Left hindlimb (tissue), 1 donor: ENCODE measurements around the gene FAF1.

Source experiments
- DNase-seq: peaks from one replicate; pipeline ENCODE4 v3.0.0-alpha.2; 2018

The FAF1 gene

GRCh38 chr1:50471967-50472366, 488.1 kb downstream of the FAF1 start:
- DNase-seq: no peak

GRCh38 chr1:50462964-50463363, 497.1 kb downstream of the FAF1 start:
- no peak for DNase-seq

GRCh38 chr1:50458507-50458906, 501.6 kb downstream of the FAF1 start:
- no peak for DNase-seq

- no peak for DNase-seq
These were observed 505.2 kb downstream of the FAF1 start for GRCh38 chr1:50454911-50455310.

GRCh38 chr1:50453266-50453665, 506.8 kb downstream of the FAF1 start:
- DNase-seq: no peak

- no peak for DNase-seq
These were observed 507.4 kb downstream of the FAF1 start for GRCh38 chr1:50452700-50453099.

GRCh38 chr1:50450861-50451653, 509.0 kb downstream of the FAF1 start:
- DNase-seq: no peak

- DNase-seq: no peak
These were observed 512.1 kb downstream of the FAF1 start for GRCh38 chr1:50447961-50448360.

GRCh38 chr1:50441183-50441582, 518.9 kb downstream of the FAF1 start:
- no peak for DNase-seq

- no peak for DNase-seq
These were observed 521.1 kb downstream of the FAF1 start for GRCh38 chr1:50438945-50439344.

- no peak for DNase-seq
These were observed 523.6 kb downstream of the FAF1 start for GRCh38 chr1:50436489-50436888.

GRCh38 chr1:50430010-50430405, 530.1 kb downstream of the FAF1 start:
- no peak for DNase-seq

GRCh38 chr1:50427818-50428779, 532.0 kb downstream of the FAF1 start:
- DNase-seq: no peak

- DNase-seq: no peak
These were observed 532.8 kb downstream of the FAF1 start for GRCh38 chr1:50427086-50427817.

GRCh38 chr1:50426702-50427085, 533.4 kb downstream of the FAF1 start:
- DNase-seq: no peak

- DNase-seq: no peak
These were observed 533.9 kb downstream of the FAF1 start for GRCh38 chr1:50426108-50426700.

- DNase-seq: no peak
These were observed 534.5 kb downstream of the FAF1 start for GRCh38 chr1:50425376-50426107.

GRCh38 chr1:50424884-50425375, 535.1 kb downstream of the FAF1 start:
- no peak for DNase-seq

- no peak for DNase-seq
These were observed 535.8 kb downstream of the FAF1 start for GRCh38 chr1:50424045-50424883.

GRCh38 chr1:50423670-50424000, 536.4 kb downstream of the FAF1 start:
- DNase-seq: no peak
